ENCODE measurements around the gene CENPQ.

CENPQ gene

DNA sequence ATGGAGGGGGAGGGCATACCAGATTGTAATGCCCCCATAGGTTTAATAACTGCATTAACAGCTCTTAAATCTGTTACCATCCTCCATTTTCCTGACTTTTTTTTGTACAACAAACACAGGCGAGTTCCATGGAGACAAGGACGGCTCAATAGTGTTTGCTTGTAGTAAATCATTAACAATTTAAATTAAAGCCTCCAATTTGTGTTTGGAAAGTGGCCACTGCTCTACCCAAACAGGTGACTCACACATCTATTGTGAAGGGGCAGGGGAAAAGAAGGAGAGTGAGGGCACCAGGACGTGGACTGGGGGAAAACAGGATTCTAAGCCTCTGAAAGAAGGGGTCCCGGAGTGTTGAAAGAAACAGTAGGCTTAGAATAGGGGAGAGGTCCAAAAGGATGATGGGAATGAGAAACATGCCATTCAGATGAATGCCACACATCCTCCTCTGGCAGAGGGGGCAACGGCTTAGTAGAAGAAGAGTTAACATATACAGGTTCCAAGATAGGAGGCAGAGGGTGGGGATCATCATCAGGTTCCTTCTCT lies 43.5 kb downstream of the CENPQ start:
- no peak for DNase-seq

- no peak for DNase-seq
Measured at GRCh38 chr6:49509342-49509741, 46.2 kb downstream of the CENPQ start.

DNA sequence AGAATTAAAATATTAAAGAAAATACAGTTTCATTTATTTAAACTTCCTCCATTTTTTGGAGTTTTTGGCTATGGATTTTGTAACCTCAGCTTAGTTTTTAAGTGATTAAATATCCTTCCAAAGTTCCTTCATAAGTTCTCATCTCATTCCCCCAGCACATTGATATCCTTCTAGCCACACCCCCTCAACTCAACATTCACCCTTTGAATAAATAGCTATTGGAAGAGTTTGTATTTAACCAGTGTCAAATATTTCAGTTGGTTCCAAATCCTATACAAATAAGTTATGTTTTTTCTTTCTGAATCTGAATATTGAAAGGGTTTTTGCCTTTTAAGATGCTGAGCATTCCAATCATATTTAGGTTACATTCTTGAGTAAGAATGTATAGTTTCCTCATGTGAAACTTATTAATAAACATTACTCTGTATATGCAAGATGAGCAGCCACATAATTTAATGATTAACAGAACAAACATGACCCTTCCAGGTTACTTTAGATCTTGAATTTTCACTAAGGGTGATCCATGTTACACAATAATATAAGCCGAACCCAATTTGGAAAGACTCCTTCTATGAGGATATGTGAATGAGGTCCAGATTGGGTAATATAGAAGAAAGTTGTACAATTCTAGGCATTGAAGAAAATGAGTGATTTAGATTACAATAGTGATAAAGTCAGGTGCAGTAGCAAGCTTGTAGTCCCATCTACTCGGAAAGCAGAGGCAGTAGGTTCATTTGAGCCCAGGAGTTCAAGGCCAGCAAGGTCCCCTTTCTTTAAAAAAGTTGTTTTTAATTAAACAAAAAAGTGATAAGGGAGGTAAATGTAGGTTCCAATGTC lies 50.2 kb downstream of the CENPQ start:
- no peak for DNase-seq

DNA sequence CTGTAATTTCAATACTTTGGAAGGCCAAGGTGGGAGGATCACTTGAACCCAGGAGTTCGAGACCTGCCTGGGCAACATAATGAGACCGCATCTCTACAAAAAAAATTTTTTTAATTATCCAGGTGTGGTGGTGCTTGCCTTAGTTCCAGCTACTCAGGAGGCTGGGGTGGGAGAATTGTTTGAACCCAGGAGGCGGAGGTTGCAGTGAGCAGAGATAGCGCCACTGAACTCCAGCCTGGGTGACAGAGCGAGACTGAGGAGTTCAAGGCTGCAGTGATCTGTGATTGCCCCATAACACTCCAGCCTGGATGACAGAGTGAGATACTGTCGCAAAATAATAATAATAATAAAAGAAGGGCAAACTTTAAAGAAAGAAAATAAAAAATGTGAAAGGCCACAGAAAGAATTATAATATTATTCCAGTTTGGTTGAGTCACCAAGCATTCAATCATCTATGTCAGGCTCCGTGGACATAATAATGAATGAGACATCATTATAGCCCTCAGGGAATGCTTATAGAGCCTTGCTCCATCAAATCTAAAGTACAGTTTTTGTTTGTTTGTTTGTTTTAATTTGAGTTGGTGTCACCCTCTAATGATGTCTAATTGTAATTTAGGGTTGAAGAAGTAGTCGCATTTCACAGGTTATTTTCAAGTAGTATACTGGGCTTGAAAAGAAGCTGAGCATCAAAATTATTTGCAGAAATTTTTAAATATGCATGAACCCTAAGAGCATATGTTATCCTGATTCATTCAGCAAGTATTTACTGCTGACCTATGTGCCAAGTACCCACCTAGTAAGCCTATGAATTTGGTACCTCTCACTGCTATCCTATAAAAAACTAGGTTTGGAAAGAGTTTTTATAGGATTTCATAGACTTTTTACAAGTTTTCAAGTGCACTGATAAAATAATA lies 51.7 kb downstream of the CENPQ start:
- DNase-seq: no peak

DNA sequence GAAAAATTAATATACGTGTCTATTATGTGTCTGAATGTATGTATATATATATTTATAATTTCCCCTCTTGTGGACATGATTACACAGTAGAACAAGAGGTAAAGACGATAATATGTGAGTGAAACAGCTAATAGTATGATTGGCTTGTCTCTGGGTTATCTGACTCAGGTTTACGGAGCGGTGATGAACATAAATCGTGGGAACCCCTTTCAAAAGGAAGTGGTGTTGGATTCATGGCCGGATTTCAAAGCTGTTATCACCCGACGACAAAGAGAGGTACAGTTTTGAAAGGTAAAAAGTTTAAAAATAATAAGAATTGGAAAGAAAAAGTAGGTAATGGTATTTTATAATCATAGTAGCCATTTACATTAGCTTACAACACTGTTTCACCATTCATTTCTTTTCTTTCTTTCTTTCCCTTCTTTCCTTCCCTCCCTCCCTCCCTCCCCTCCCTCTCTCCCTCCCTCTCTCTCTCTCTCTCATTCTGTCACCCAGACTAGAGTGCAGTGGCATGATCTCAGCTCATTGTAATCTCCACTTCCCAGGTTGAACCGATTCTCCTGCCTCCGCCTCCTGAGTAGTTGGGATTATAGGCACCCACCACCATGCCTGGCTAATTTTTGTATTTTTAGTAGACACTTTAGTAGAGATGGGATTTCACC lies 52.4 kb downstream of the CENPQ start:
- no peak for DNase-seq

- no peak for DNase-seq
Measured at GRCh38 chr6:49516147-49516505, 53.0 kb downstream of the CENPQ start.

GRCh38 chr6:49517919-49518318 lies 54.7 kb downstream of the CENPQ start:
- no peak for DNase-seq

GRCh38 chr6:49519660-49520059 lies 56.5 kb downstream of the CENPQ start:
- no peak for DNase-seq

DNA sequence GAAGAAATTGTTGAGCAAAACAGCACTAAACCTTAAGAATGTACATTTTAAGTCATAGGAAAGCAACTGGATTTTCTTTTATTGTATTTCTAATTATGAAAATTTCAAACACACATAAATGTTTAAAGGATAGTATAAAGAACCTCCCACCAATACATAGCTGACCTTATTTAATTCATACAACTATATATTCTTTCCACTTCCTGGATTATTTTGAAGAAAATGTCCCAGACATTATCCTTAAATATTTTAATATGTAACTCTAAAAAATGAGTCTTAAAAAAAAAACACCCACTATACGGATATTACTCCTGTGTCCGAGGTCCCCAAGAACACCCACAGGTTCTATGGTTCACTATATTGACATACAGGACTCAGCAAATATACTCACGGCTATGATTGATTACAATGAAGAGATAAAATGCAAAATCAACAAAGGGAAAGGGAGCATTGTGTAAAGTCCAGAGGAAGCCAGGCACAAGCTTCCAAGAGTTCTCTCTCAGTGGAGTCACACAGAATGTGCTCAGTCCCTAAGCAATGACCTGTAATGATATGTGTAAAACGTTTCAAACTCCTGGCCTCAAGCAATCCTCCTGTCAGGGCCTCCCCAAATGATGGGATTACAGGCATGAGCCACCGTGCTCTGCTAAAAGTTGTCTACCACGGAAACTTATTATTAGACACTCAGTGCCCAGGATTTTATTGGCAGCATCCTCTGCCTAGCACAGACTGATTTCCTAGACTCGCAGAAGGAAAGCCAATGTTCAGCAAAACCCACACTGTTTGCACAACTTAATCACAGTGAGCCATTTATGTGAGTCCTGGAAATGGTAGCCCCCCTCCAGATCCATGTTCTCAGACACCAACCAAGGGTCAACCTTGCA lies 59.8 kb downstream of the CENPQ start:
- DNase-seq: no peak

- DNase-seq: no peak
Measured at GRCh38 chr6:49523901-49524300, 60.7 kb downstream of the CENPQ start.

DNA sequence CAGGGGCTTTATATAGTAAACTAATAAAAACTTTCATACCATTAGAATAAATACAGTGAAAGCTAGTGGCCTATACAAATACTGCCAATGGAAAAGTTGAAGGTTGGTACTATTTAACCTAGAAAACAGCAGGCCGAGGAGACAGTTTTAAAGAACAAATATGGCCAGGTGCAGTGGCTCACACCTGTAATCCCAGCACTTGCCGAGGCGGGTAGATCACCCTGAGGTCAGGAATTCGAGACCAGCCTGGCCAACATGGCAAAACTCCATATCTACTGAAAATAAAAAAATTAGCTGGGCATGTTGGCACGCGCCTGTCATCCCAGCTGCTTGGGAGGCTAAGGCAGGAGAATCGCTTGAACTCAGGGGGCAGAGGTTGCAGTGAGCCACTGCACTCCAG lies 61.4 kb downstream of the CENPQ start:
- no peak for DNase-seq

GRCh38 chr6:49526598-49526997 lies 63.4 kb downstream of the CENPQ start:
- DNase-seq: no peak

DNA sequence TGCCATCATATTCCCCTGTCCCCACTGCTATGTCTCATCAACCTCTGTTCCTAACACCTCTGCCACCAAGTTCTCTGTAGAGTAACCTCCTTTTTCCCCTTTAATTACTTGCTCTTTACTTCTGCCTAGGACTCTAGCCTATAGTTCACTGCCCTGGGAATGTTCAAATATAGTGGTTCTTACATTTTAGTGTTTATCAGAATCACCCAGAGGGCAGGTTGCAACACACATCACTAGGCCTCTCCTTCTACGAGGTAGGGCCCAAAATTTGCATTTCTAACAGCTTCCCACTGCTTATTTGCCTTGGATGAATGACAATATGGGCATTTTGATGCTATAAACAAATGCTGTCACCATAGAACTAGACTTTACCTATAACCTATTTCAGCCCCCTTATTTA lies 64.2 kb downstream of the CENPQ start:
- DNase-seq: no peak

DNA sequence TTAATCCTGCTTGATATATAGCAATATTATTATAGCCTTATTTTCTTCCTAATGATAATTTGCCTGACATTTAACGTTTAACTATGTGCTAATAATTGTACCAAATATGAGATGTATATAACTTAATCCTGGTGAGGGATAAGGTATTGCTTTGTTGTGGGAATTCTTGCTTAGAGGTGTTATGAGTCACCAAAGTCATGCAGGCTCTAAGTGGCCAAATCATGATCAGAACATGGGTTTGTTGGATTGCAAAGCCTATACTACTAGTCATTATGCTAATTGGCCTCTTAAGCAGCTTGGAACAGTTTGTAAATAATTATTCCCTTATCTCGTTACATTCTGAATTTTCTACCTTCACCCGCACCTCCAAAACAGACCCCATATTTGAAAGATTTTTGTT lies 65.4 kb downstream of the CENPQ start:
- no peak for DNase-seq

DNA sequence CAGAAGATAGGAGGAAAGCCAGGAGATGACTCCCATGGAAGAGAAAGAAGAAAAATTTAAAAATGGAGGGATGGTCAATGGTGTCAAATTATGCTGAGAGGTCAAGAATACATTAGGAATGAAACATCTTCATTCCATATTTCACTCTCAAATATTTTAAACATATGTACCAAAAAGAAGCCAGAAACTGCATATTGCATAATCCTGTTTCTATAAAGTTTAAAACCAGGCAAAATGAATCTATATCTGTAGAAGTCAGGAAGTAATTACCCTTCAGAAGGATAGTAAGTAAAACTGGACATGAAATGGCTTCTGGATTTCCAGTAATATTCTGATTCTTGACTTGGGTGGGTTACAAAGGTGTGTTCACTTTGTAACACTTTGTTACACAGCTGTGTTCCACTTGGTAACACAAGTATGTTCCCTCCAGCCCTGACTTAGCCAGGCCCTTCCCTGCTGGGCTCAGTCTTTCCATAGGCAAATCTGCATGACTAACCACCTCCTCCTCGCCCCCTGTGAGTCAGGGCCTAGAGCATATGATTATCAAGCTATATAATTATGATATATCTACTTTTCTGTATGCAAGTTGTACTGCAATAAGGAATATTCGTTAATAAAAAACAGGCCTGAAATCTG lies 67.1 kb downstream of the CENPQ start:
- no peak for DNase-seq

GRCh38 chr6:49531774-49532569 lies 68.8 kb downstream of the CENPQ start:
- DNase-seq: no peak

GRCh38 chr6:49535795-49536194 lies 72.6 kb downstream of the CENPQ start:
- no peak for DNase-seq

- DNase-seq: no peak
Measured at GRCh38 chr6:49539102-49539501, 75.9 kb downstream of the CENPQ start.

DNA sequence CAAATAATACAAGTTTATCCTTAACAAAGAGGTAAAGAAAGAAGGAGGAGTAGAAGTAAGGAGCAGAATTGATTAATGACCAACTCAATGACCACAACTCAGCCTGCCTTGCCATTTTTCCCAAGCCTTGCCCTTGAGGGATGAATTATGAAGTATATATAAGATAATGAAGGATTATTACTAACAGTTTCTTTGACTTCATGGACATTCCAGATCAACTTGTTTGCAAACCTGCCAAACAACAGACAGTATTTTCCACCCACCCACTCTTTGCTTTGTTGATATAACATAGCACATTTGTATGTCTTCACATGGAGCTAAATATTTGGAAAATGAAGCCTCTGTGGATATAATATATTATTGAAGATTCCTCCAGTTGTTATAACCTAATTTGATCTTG lies 77.4 kb downstream of the CENPQ start:
- no peak for DNase-seq

DNA sequence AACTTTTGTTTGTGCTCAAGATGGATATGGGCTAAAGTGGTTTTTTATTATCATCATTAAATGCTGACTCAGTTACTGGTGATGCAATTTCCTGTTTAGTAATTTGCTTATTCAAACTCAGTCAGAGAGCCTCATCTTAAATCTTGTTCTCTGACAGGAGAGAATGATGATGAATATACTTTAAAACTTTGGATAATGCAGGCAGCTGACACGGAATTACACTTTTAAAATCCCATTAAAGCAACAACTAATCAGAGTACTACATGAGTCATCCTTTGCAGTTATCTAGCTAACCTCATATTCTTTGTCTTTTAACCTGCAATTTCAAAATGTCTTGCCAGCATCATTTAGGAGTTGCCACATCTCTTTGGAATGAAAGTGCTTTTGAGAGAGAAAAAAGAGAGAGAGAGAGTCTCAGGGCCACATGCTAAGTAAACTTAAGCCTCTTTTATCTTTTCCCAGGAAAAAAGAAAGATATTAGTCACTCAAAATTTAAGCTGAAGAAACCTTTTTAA lies 78.1 kb downstream of the CENPQ start:
- no peak for DNase-seq

GRCh38 chr6:49541936-49542335 lies 78.8 kb downstream of the CENPQ start:
- DNase-seq: no peak
